Trophoblast cell (in vitro differentiated cells and primary cell): ENCODE results near the gene KCNT2.

Experiments
- DNase-seq, 2 donors: peaks; one replicate each; pipeline ENCODE4 v3.0.0-alpha.2; 2016
- H2AFZ ChIP-seq: 2 replicates; pipeline ENCODE4 v1.6.1; 2013; ENCODE audit warnings: low read length, moderate library complexity, mild to moderate bottlenecking; ENCODE audit not compliant: insufficient read depth, poor library complexity
- H2AK5ac ChIP-seq: 2 replicates; pipeline ENCODE4 v1.6.1; 2013; ENCODE audit warnings: mild to moderate bottlenecking, low read length
- H2BK120ac ChIP-seq: 2 replicates; pipeline ENCODE4 v1.6.1; 2013; ENCODE audit warnings: low read length, mild to moderate bottlenecking, moderate library complexity; ENCODE audit not compliant: insufficient read depth, poor library complexity
- H2BK12ac ChIP-seq: 2 replicates; pipeline ENCODE4 v1.6.1; 2013; ENCODE audit warnings: mild to moderate bottlenecking, low read length, moderate library complexity
- H2BK5ac ChIP-seq: 2 replicates; pipeline ENCODE4 v1.6.1; 2013; ENCODE audit warnings: low read length, low read depth, moderate library complexity, mild to moderate bottlenecking; ENCODE audit not compliant: poor library complexity
- H3K14ac ChIP-seq: 2 replicates; pipeline ENCODE4 v1.6.1; 2013; ENCODE audit warnings: mild to moderate bottlenecking, low read length
- H3K18ac ChIP-seq: 2 replicates; pipeline ENCODE4 v1.6.1; 2013; ENCODE audit warnings: mild to moderate bottlenecking, low read length
- H3K23ac ChIP-seq: 2 replicates; pipeline ENCODE4 v1.6.1; 2013; ENCODE audit warnings: low read length
- H3K27ac ChIP-seq: 2 replicates; pipeline ENCODE4 v1.5.1; 2013; ENCODE audit warnings: low read depth, mild to moderate bottlenecking, inconsistent platforms, low read length, moderate library complexity
- H3K27me3 ChIP-seq: 2 replicates; pipeline ENCODE4 v1.6.1; 2013; ENCODE audit warnings: inconsistent platforms, mild to moderate bottlenecking, low read length, moderate library complexity; ENCODE audit not compliant: insufficient read depth
- H3K36me3 ChIP-seq, 2 experiments: 1 replicate in 1 of 2; 2 replicates in 1 of 2; pipeline ENCODE4 v1.6.1; 2013; ENCODE audit warnings: low read length in 2 of 2, mild to moderate bottlenecking in 2 of 2, moderate library complexity in 1 of 2; ENCODE audit not compliant: insufficient read depth in 2 of 2, control insufficient read depth in 1 of 2
- H3K4ac ChIP-seq: 2 replicates; pipeline ENCODE4 v1.6.1; 2013; ENCODE audit warnings: low read depth, mild to moderate bottlenecking, low read length, moderate library complexity
- H3K4me1 ChIP-seq, 2 experiments: 1 replicate in 1 of 2; 2 replicates in 1 of 2; pipeline ENCODE4 v1.6.1; 2013; ENCODE audit warnings: low read length in 2 of 2, mild to moderate bottlenecking in 2 of 2, moderate library complexity in 1 of 2; ENCODE audit not compliant: insufficient read depth in 2 of 2, control insufficient read depth in 1 of 2
- H3K4me2 ChIP-seq: 2 replicates; pipeline ENCODE4 v1.6.1; 2013; ENCODE audit warnings: inconsistent platforms, mild to moderate bottlenecking, low read length, moderate library complexity
- H3K4me3 ChIP-seq: 2 replicates; pipeline ENCODE4 v1.5.1; 2013; ENCODE audit warnings: mild to moderate bottlenecking, low read depth, low read length, inconsistent platforms
- H3K79me1 ChIP-seq: one replicate; pipeline ENCODE4 v1.6.1; 2013; ENCODE audit warnings: low read length
- H3K79me2 ChIP-seq: 2 replicates; pipeline ENCODE4 v1.6.1; 2013; ENCODE audit warnings: low read length, mild to moderate bottlenecking; ENCODE audit not compliant: control insufficient read depth, insufficient read depth, poor library complexity
- H3K9ac ChIP-seq: 2 replicates; pipeline ENCODE4 v1.6.1; 2013; ENCODE audit warnings: mild to moderate bottlenecking, low read length
- H3K9me3 ChIP-seq: 2 replicates; pipeline ENCODE4 v1.6.1; 2013; ENCODE audit warnings: low read depth, mild to moderate bottlenecking, control low read depth, inconsistent platforms, low read length; ENCODE audit not compliant: insufficient read depth
- H4K12ac ChIP-seq: 2 replicates; pipeline ENCODE4 v1.6.1; 2013; ENCODE audit warnings: low read depth, mild to moderate bottlenecking, low read length, moderate library complexity
- H4K8ac ChIP-seq: 2 replicates; pipeline ENCODE4 v1.6.1; 2013; ENCODE audit warnings: low read depth, mild to moderate bottlenecking, low read length, moderate library complexity
- H4K91ac ChIP-seq: one replicate; pipeline ENCODE4 v1.6.1; 2013; ENCODE audit warnings: low read depth, mild to moderate bottlenecking, low read length, moderate library complexity
- WGBS: extraction: QIAGEN DNeasy Blood & Tissue Kit; methylation state at CpG from one replicate; pipeline ENCODE4 v1.1.7; 2013; ENCODE audit warnings: missing lambda C conversion rate; ENCODE audit not compliant: insufficient read length, insufficient coverage; ENCODE audit errors: extremely low coverage; 5-methylcytosine and 5-hydroxymethylcytosine counted together

KCNT2 gene

DNA sequence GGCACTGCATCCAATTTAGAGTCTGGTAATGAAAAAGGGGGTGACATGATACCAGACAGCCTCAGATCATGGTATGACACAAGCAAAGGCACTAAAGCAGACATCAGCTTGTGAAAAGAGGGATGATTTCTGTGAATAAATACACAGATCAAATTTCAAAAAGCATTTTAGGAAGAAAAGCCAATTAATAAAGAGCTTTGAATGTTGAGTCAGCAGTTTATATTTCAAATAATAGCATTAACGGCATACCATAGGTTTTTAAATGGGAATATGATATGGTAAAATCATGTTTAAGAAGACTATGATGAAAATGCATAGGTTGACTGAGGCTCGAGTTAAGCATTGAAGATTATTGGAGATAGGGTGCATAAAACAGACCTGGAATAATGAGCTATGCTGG, 13.5 kb downstream of the KCNT2 start:
- H3K4ac ChIP-seq = no peak overlapping the region

DNA sequence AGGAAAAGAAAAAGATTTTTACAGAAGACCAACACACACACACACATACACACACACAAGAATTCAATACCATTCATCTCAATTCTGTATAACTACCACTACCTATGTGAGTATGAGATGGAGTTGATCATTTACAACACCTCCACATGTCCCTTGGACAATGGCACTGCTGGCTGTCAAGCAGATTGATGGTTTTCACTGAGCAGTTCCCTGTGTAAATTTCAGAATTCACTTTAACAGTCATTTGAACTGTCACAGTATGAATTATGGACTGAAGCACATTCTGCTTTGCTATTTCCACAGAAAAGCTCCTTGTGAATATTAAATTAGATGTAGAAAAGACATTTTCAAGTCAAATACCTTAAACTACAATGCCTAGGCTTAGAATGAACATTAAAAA, 14.3 kb downstream of the KCNT2 start:
- H3K27me3 ChIP-seq = no peaks in the 10 kb centered on the region
- no peak overlapping the region for H2BK5ac ChIP-seq
- H3K9me3 ChIP-seq = no peaks in the 10 kb centered on the region
- H3K4me2 ChIP-seq = no peak overlapping the region
- no peaks in the 10 kb centered on the region for H3K4me1 ChIP-seq
- no peak overlapping the region for H3K14ac ChIP-seq
- no peak overlapping the region for H3K27ac ChIP-seq
- no peaks in the 10 kb centered on the region for H3K79me1 ChIP-seq
- no peak overlapping the region for H4K12ac ChIP-seq
- no peak overlapping the region for H2BK12ac ChIP-seq
- no peak overlapping the region for H3K18ac ChIP-seq
- H3K4ac ChIP-seq = no peak overlapping the region
- no peak overlapping the region for H3K9ac ChIP-seq
- H2AK5ac ChIP-seq = no peak overlapping the region
- no peak for DNase-seq
- no peak overlapping the region for H4K91ac ChIP-seq
- no peaks in the 10 kb centered on the region for H3K79me2 ChIP-seq
- no peak overlapping the region for H3K23ac ChIP-seq
- H2AFZ ChIP-seq = no peak overlapping the region
- H2BK120ac ChIP-seq = no peak overlapping the region
- H4K8ac ChIP-seq = no peak overlapping the region
- H3K4me3 ChIP-seq = no peak overlapping the region
- H3K36me3 ChIP-seq = no peaks in the 10 kb centered on the region

More for the DNA sequence above, 13.5 kb downstream of the KCNT2 start:
- Histone ChIP-seq H3K36me3 (no peaks in the 10 kb centered on the region), H3K27me3 (no peaks in the 10 kb centered on the region), H3K4me1 (no peaks in the 10 kb centered on the region), H3K14ac (no peak overlapping the region), H2AFZ (no peak overlapping the region), H3K18ac (no peak overlapping the region), H2AK5ac (no peak overlapping the region), H2BK12ac (no peak overlapping the region), H3K4me2 (no peak overlapping the region), H3K79me1 (no peaks in the 10 kb centered on the region), H3K9me3 (no peaks in the 10 kb centered on the region), H3K4me3 (no peak overlapping the region), H4K91ac (no peak overlapping the region), H4K8ac (no peak overlapping the region), H2BK120ac (no peak overlapping the region), H2BK5ac (no peak overlapping the region), H4K12ac (no peak overlapping the region), H3K79me2 (no peaks in the 10 kb centered on the region), H3K23ac (no peak overlapping the region), H3K9ac (no peak overlapping the region), H3K27ac (no peak overlapping the region)
- DNase-seq = no peak
- WGBS = no CpG with 5 or more reads among the region's 2 CpGs

DNA sequence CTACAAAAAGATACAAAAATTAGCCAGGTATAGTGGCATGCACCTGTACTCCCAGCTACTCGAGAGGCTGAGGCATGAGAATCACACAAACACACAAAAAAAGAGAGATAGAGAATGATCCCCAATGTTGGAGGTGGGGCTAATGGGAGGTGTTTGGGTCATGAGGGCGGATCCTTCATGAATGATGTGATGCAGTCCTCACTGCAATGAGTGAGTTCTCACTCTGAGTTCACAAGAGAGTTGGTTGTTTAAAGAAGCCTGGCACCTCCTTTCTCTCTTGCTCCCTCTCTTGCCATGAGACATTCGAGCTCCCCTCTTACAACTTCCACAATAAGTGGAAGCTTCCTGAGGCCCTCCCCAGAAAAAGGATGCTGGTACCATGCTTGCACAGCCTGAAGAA, 17.3 kb downstream of the KCNT2 start:
- H3K79me1 ChIP-seq = no peaks in the 10 kb centered on the region
- H3K4me1 ChIP-seq = no peaks in the 10 kb centered on the region
- no CpG with 5 or more reads among the region's 3 CpGs for WGBS
- no peak overlapping the region for H4K91ac ChIP-seq
- H3K79me2 ChIP-seq = no peaks in the 10 kb centered on the region
- H2AK5ac ChIP-seq = no peak overlapping the region
- H3K27ac ChIP-seq = no peak overlapping the region
- H2AFZ ChIP-seq = no peak overlapping the region
- no peak overlapping the region for H3K14ac ChIP-seq
- H3K4ac ChIP-seq = no peak overlapping the region
- H4K12ac ChIP-seq = no peak overlapping the region
- no peak overlapping the region for H4K8ac ChIP-seq
- H3K9ac ChIP-seq = no peak overlapping the region
- H3K23ac ChIP-seq = no peak overlapping the region
- H2BK120ac ChIP-seq = no peak overlapping the region
- no peaks in the 10 kb centered on the region for H3K27me3 ChIP-seq
- H3K18ac ChIP-seq = no peak overlapping the region
- no peaks in the 10 kb centered on the region for H3K9me3 ChIP-seq
- no peak overlapping the region for H3K4me2 ChIP-seq
- no peak for DNase-seq
- no peaks in the 10 kb centered on the region for H3K36me3 ChIP-seq
- H2BK5ac ChIP-seq = no peak overlapping the region
- no peak overlapping the region for H2BK12ac ChIP-seq
- H3K4me3 ChIP-seq = no peak overlapping the region

DNA sequence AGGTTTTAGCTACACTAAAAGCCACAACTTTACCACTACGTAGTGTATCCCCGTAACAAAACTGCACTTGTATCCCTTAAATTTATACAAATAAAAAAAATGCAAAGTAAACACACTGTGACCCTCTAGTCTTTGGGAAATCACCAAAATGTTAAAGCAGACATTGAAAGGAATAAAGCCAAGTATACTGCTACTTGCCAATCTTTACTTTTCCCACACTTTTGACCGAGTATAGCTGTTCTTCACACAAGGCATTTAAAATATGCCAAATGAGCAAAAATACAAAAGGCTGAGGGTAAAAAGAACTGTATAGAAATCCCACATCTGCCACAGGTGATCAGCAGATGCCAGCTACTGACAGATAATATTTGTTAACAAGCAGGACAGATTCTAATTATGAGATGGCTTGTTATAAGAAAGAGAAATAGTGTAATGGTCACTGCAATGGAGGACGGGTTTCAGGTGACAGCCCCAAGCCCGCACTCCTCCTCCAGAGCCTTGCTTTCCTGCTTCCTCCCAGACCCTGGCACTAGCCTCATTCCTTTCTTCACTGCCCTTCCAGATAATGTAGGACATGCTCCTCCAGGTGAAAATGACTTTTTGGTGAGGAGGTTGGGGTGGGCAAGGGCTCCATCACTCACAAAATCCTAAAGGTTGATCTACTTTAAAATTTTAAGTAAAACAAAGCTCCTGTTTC, 18.1 kb downstream of the KCNT2 start:
- no peak overlapping the region for H3K18ac ChIP-seq
- no peak overlapping the region for H2AK5ac ChIP-seq
- H3K79me1 ChIP-seq = no peaks in the 10 kb centered on the region
- no peak overlapping the region for H3K4me3 ChIP-seq
- no CpG with 5 or more reads among the region's 5 CpGs for WGBS
- no peak overlapping the region for H2BK12ac ChIP-seq
- H2BK120ac ChIP-seq = no peak overlapping the region
- no peak overlapping the region for H3K14ac ChIP-seq
- no peak overlapping the region for H3K9ac ChIP-seq
- H2BK5ac ChIP-seq = no peak overlapping the region
- no peak overlapping the region for H4K12ac ChIP-seq
- H3K4me2 ChIP-seq = no peak overlapping the region
- no peak overlapping the region for H3K23ac ChIP-seq
- H3K27me3 ChIP-seq = no peaks in the 10 kb centered on the region
- H3K4me1 ChIP-seq = no peaks in the 10 kb centered on the region
- H3K36me3 ChIP-seq = no peaks in the 10 kb centered on the region
- H4K91ac ChIP-seq = no peak overlapping the region
- no peaks in the 10 kb centered on the region for H3K9me3 ChIP-seq
- H3K79me2 ChIP-seq = no peaks in the 10 kb centered on the region
- H2AFZ ChIP-seq = no peak overlapping the region
- DNase-seq = no peak
- H3K4ac ChIP-seq = no peak overlapping the region
- no peak overlapping the region for H3K27ac ChIP-seq
- no peak overlapping the region for H4K8ac ChIP-seq
